ENCODE data around the gene INCA1.

GRCh38 chr17:4950075-4950745 is 47.1 kb downstream of the INCA1 start:
- TF ChIP-seq CTCF (IDR thresholded peaks at IDR 0.05) (no peak), POLR2A (IDR thresholded peaks at IDR 0.05) (no peak)
